Liver (tissue), 9 donors: ENCODE measurements around the gene CGNL1. TPM values are rescaled to one million over a fixed set of nuclear protein-coding genes. Genes with fewer than 3 reads are reported as not detected.

ENCODE experiments used
- DNase-seq: peaks from one replicate; pipeline ENCODE4 v3.0.0-alpha.2; 2017; ENCODE audit warnings: low spot score
- H3K27ac ChIP-seq, 2 donors: one replicate each; pipeline ENCODE4 v1.7.0; 2013; ENCODE audit warnings: inconsistent platforms in 2 of 2, low read length in 2 of 2, control low read depth in 1 of 2, low read depth in 1 of 2, mild to moderate bottlenecking in 1 of 2
- H3K27me3 ChIP-seq, 4 donors: one replicate each; pipeline versions ENCODE4 v1.6.1 to v1.7.0; 2013; ENCODE audit warnings: low read length in 3 of 4, inconsistent platforms in 1 of 4, mild to moderate bottlenecking in 1 of 4, moderate library complexity in 1 of 4; ENCODE audit not compliant: control insufficient read depth in 4 of 4, insufficient read depth in 4 of 4
- H3K36me3 ChIP-seq, 4 donors: one replicate each; pipeline versions ENCODE4 v1.6.1 to v1.7.0; 2013; ENCODE audit warnings: low read length in 3 of 4, mild to moderate bottlenecking in 3 of 4, low read depth in 1 of 4, moderate library complexity in 1 of 4; ENCODE audit not compliant: control insufficient read depth in 4 of 4, insufficient read depth in 3 of 4
- H3K4me1 ChIP-seq, 4 donors: one replicate each; pipeline versions ENCODE4 v1.6.1 to v1.7.0; 2013; ENCODE audit warnings: low read length in 3 of 4, mild to moderate bottlenecking in 3 of 4, moderate library complexity in 1 of 4; ENCODE audit not compliant: control insufficient read depth in 4 of 4, insufficient read depth in 4 of 4
- H3K4me3 ChIP-seq, 3 donors: one replicate each; pipeline versions ENCODE4 v1.6.1 to v1.7.0; 2013; ENCODE audit warnings: low read length in 3 of 3, control low read depth in 1 of 3, low read depth in 1 of 3, mild to moderate bottlenecking in 1 of 3
- H3K9ac ChIP-seq, 2 donors: one replicate each; pipeline ENCODE4 v1.7.0; 2013; ENCODE audit warnings: low read length in 2 of 2, mild to moderate bottlenecking in 2 of 2, moderate library complexity in 2 of 2, control low read depth in 1 of 2, low read depth in 1 of 2
- H3K9me3 ChIP-seq, 4 donors: one replicate each; pipeline versions ENCODE4 v1.6.1 to v1.7.0; 2013; ENCODE audit warnings: low read length in 3 of 4; ENCODE audit not compliant: control insufficient read depth in 4 of 4
- EGR1 ChIP-seq, 2 donors: IDR thresholded peaks; 2 replicates each; pipeline ENCODE4 v1.6.1; 2016 to 2018; ENCODE audit warnings: antibody characterized with exemption in 2 of 2, low read depth in 2 of 2
- FOXA1 ChIP-seq: IDR thresholded peaks from 2 replicates; pipeline ENCODE4 v1.6.1; 2016; ENCODE audit warnings: antibody characterized with exemption
- FOXA2 ChIP-seq: IDR thresholded peaks from 2 replicates; pipeline ENCODE4 v1.6.1; 2016; ENCODE audit warnings: antibody characterized with exemption
- GABPA ChIP-seq, 2 donors: IDR thresholded peaks in 1 of 2; conservative IDR thresholded peaks in 1 of 2; 2 replicates each; pipeline ENCODE4 v1.6.1; 2016; ENCODE audit warnings: antibody characterized with exemption in 2 of 2, mild to moderate bottlenecking in 1 of 2, moderate library complexity in 1 of 2
- HNF4A ChIP-seq, 2 donors: conservative IDR thresholded peaks; 2 replicates each; pipeline ENCODE4 v1.6.1; 2016; ENCODE audit warnings: antibody characterized with exemption in 2 of 2, mild to moderate bottlenecking in 2 of 2
- JUND ChIP-seq, 2 donors: IDR thresholded peaks; 2 replicates each; pipeline ENCODE4 v1.6.1; 2016; ENCODE audit warnings: antibody characterized with exemption in 2 of 2
- NR2F2 ChIP-seq: IDR thresholded peaks from 2 replicates; pipeline ENCODE4 v1.6.1; 2016; ENCODE audit warnings: antibody characterized with exemption
- RAD21 ChIP-seq, 2 donors: IDR thresholded peaks; 2 replicates each; pipeline ENCODE4 v1.6.1; 2016; ENCODE audit warnings: antibody characterized with exemption in 2 of 2, mild to moderate bottlenecking in 2 of 2
- RXRA ChIP-seq, 2 donors: IDR thresholded peaks; 2 replicates each; pipeline ENCODE4 v1.6.1; 2017 to 2018; ENCODE audit warnings: antibody characterized with exemption in 2 of 2, mild to moderate bottlenecking in 1 of 2
- SP1 ChIP-seq: IDR thresholded peaks from 2 replicates; pipeline ENCODE4 v1.6.1; 2018; ENCODE audit warnings: antibody characterized with exemption, mild to moderate bottlenecking
- TAF1 ChIP-seq: conservative IDR thresholded peaks from 2 replicates; pipeline ENCODE4 v1.6.1; 2016; ENCODE audit warnings: antibody characterized with exemption, mild to moderate bottlenecking
- YY1 ChIP-seq: IDR thresholded peaks from 2 replicates; pipeline ENCODE4 v1.6.1; 2016; ENCODE audit warnings: antibody characterized with exemption, mild to moderate bottlenecking
- WGBS: extraction: QIAGEN DNeasy Blood & Tissue Kit; methylation state at CpG from one replicate; pipeline ENCODE4 v1.1.7; 2013; 5-methylcytosine and 5-hydroxymethylcytosine counted together
- polyA plus RNA-seq, 2 donors: library from polyadenylated mRNA; stranded (reverse) in 1 of 2; unstranded in 1 of 2; fragments of 200-250 nt in 1 of 2; fragments of >200 nt in 1 of 2; fragmentation: Nextera tagmentation in 1 of 2; extraction: Ambion mirVana in 1 of 2; gene quantifications; one replicate each; pipeline versions ENCODE4 v1.2.1 to v1.2.3, GENCODE V29; 2013 to 2015
- total RNA-seq, 2 donors: library from RNA; depleted of rRNA; stranded (reverse); fragments of >200 nt; gene quantifications; one replicate each; pipeline ENCODE4 v1.2.3, GENCODE V29; 2014
- TF ChIP-seq, protein P1 (sequence below): IDR thresholded peaks from 2 replicates; pipeline ENCODE4 v1.6.1; 2016; ENCODE audit warnings: antibody characterized with exemption
- TF ChIP-seq, protein P2 (sequence below): IDR thresholded peaks from 2 replicates; pipeline ENCODE4 v1.6.1; 2016; ENCODE audit warnings: antibody characterized with exemption
- TF ChIP-seq, protein P3 (sequence below): IDR thresholded peaks from 2 replicates; pipeline ENCODE4 v1.6.1; 2016; ENCODE audit warnings: antibody characterized with exemption
- TF ChIP-seq, protein P4 (sequence below): fragments of 150-350 bp; IDR thresholded peaks from 2 replicates; pipeline ENCODE4 v1.5.1; 2017; ENCODE audit warnings: improper control_type of control experiment, low read depth, low read length; ENCODE audit not compliant: missing input control
- TF ChIP-seq, protein P5 (sequence below): IDR thresholded peaks from 2 replicates; pipeline ENCODE4 v1.6.1; 2016; ENCODE audit warnings: antibody characterized with exemption, mild to moderate bottlenecking
- donor health status: healthy.
- donor health status: healthy.
- donor health status: healthy.
- donor health status: healthy.
- donor health status: healthy.

CGNL1 gene
- total and polyA plus RNA-seq, 4 donors, result 12.0 to 31.9 (median 16.1) TPM

DNA sequence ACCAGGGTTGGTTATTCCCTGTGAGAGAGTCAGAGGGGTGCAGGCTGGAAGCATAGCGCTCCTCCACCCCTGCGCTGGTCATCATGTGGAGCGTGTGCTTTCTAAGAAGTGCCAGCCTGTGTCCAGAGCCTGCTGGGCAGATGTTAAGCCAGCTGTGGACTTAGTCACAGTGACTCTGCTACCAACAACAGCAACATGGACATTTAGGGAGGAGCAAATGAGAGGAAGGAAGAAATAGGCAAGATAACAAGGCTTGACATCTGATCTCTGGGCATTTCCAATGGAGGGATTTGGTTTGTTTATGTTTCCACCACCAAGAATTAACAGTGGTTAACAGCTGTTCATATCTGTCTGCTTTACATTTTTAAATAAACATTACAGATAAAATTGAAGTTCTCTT, 179.0 kb downstream of the CGNL1 start:
- WGBS, result 99% methylated on average over 3 of the region's 3 CpGs
- peaks cover 0 to 18% (median 7%) of the 10 kb centered on the region in 4 donors for H3K36me3 ChIP-seq
- H3K27ac ChIP-seq, result no peak overlapping the region
- TF ChIP-seq NR2F2 (no peak), HNF4A (conservative IDR thresholded peaks at IDR 0.05) (no peak), SP1 (no peak), RAD21 (IDR thresholded peaks at IDR 0.05) (no peak), YY1 (no peak), JUND (IDR thresholded peaks at IDR 0.05) (no peak), EGR1 (IDR thresholded peaks at IDR 0.05; ENCODE audit: low read depth in 2 of 2) (no peak), FOXA1 (no peak), GABPA (IDR thresholded peaks at IDR 0.05 in 1 of 2, conservative IDR thresholded peaks at IDR 0.05 in 1 of 2) (no peak), FOXA2 (no peak), RXRA (IDR thresholded peaks at IDR 0.05) (no peak), TAF1 (no peak)
- TF ChIP-seq, protein P1, sequence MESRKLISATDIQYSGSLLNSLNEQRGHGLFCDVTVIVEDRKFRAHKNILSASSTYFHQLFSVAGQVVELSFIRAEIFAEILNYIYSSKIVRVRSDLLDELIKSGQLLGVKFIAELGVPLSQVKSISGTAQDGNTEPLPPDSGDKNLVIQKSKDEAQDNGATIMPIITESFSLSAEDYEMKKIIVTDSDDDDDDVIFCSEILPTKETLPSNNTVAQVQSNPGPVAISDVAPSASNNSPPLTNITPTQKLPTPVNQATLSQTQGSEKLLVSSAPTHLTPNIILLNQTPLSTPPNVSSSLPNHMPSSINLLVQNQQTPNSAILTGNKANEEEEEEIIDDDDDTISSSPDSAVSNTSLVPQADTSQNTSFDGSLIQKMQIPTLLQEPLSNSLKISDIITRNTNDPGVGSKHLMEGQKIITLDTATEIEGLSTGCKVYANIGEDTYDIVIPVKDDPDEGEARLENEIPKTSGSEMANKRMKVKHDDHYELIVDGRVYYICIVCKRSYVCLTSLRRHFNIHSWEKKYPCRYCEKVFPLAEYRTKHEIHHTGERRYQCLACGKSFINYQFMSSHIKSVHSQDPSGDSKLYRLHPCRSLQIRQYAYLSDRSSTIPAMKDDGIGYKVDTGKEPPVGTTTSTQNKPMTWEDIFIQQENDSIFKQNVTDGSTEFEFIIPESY, result no peak
- TF ChIP-seq, protein P2, sequence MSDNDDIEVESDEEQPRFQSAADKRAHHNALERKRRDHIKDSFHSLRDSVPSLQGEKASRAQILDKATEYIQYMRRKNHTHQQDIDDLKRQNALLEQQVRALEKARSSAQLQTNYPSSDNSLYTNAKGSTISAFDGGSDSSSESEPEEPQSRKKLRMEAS, result no peak
- TF ChIP-seq, protein P3, sequence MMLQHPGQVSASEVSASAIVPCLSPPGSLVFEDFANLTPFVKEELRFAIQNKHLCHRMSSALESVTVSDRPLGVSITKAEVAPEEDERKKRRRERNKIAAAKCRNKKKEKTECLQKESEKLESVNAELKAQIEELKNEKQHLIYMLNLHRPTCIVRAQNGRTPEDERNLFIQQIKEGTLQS, result no peak
- TF ChIP-seq, protein P4, sequence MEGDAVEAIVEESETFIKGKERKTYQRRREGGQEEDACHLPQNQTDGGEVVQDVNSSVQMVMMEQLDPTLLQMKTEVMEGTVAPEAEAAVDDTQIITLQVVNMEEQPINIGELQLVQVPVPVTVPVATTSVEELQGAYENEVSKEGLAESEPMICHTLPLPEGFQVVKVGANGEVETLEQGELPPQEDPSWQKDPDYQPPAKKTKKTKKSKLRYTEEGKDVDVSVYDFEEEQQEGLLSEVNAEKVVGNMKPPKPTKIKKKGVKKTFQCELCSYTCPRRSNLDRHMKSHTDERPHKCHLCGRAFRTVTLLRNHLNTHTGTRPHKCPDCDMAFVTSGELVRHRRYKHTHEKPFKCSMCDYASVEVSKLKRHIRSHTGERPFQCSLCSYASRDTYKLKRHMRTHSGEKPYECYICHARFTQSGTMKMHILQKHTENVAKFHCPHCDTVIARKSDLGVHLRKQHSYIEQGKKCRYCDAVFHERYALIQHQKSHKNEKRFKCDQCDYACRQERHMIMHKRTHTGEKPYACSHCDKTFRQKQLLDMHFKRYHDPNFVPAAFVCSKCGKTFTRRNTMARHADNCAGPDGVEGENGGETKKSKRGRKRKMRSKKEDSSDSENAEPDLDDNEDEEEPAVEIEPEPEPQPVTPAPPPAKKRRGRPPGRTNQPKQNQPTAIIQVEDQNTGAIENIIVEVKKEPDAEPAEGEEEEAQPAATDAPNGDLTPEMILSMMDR, result no peak
- TF ChIP-seq, protein P5, sequence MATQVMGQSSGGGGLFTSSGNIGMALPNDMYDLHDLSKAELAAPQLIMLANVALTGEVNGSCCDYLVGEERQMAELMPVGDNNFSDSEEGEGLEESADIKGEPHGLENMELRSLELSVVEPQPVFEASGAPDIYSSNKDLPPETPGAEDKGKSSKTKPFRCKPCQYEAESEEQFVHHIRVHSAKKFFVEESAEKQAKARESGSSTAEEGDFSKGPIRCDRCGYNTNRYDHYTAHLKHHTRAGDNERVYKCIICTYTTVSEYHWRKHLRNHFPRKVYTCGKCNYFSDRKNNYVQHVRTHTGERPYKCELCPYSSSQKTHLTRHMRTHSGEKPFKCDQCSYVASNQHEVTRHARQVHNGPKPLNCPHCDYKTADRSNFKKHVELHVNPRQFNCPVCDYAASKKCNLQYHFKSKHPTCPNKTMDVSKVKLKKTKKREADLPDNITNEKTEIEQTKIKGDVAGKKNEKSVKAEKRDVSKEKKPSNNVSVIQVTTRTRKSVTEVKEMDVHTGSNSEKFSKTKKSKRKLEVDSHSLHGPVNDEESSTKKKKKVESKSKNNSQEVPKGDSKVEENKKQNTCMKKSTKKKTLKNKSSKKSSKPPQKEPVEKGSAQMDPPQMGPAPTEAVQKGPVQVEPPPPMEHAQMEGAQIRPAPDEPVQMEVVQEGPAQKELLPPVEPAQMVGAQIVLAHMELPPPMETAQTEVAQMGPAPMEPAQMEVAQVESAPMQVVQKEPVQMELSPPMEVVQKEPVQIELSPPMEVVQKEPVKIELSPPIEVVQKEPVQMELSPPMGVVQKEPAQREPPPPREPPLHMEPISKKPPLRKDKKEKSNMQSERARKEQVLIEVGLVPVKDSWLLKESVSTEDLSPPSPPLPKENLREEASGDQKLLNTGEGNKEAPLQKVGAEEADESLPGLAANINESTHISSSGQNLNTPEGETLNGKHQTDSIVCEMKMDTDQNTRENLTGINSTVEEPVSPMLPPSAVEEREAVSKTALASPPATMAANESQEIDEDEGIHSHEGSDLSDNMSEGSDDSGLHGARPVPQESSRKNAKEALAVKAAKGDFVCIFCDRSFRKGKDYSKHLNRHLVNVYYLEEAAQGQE, result no peak
- H3K4me1 ChIP-seq, result peaks cover 0 to 22% (median 10%) of the 10 kb centered on the region in 4 donors
- no peaks in the 10 kb centered on the region for H3K9me3 ChIP-seq
- DNase-seq, result no peak
- no peak overlapping the region for H3K9ac ChIP-seq
- H3K27me3 ChIP-seq, result no peaks in the 10 kb centered on the region
- H3K4me3 ChIP-seq, result no peak overlapping the region

DNA sequence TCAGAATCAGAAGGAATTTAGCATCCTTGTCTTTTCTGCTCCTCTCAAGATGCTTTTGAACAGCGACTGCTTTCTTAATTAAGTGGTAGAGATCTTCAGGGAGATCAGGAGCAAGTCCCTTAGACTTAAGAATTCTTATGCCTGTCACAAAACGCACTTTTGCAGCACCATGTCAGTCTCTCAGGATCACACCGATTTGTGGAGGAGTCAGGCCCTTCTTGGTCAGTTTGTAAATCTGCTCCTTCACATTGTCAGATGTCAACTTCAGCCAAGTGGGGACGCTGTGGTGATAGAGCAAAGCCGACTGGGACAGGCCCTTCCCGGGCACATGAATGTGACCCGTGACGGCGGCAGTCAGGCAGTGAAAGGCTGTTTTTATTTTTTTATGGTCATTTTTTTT, 179.7 kb downstream of the CGNL1 start:
- TF ChIP-seq RXRA (IDR thresholded peaks at IDR 0.05), result no peak
- no peak for TF ChIP-seq SP1
- Histone ChIP-seq H3K9ac (no peak overlapping the region), H3K27me3 (no peaks in the 10 kb centered on the region), H3K4me1 (peaks cover 0 to 30% (median 15%) of the 10 kb centered on the region in 4 donors), H3K9me3 (no peaks in the 10 kb centered on the region), H3K27ac (no peak overlapping the region), H3K4me3 (no peak overlapping the region), H3K36me3 (peaks cover 0 to 10% (median 3%) of the 10 kb centered on the region in 4 donors)
- WGBS, result 95% methylated on average over 9 of the region's 9 CpGs
- no peak for DNase-seq
